ENCODE results near the gene CANT1.
A peak's percentile ranks its signal among the peaks of the same experiment; 100 is the strongest.

CANT1 gene

DNA sequence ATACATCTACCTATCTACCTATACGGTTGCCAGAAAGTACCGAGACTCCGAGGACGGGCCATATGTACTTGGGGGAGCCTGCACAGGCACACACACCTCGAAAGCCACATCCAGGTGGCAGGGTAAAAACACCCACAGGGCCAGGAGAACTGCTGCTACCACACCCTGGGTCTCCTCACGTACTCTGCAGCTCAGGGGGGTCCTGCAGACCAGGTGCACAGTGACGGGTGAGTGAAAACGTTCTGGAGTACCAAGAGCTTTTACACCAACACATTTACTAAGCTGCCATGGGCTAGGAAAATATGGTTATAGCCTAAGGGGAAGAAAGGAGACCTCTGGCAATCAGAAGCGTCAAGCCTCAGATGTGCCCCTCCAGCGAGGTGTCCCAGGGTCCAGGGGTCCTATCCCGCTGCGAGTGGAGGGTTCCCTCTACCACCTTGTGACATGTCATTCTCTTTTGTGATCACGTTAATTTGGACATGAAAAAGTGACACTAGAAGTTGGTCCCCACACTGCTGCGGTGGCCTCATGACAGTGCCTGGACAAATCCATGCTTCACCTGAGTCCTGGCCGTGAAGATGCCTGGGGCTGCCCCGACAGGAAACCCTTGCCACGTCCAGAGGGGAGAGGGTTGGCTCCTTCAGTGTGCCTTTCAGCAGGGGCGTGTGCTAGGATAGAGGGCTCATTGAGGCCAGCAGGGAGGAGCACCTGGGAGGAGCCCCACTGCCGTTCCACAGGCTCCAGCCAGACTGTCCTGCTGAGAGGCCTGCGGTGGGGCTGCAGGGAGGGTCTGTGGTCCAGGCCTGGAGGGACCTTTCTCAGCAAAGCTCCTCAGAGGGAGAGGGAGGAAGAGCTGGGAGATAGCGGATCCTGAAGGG lies 1.8 kb downstream of the CANT1 start:
- no peak for DNase-seq (ENCODE audit: low spot score)

DNA sequence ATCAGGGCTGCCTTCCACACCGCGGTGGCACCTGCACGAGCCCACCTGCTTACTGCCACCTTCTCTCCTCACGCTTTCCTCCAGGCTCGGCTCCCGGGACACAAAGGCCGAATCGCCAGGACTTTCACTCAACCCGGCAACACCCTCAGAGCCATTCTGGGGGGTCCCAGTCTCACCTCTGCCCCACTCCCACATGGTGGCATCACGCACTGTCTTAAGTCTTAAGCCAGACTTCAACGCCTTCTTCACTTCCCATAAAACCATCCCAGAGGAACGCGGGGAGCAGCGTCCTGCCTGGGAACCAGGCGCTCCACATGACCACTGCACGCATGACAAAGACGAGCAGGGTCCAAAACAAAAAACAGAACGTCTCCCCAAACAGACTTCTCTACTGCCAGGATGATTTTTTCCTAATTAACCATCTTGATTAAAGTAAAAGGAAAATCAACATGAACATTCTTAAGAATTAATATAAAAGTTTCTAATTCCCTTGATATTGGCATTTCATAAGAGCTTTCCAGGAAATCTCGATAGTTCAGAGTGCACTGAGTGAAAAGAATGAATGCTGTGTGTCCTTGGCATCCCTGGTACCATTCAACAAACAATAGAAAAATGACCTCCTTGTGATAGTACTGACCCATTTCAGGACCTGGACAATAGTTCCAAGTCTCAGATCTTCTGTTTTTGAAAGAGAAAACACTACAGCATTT lies 2.6 kb downstream of the CANT1 start:
- no peak for DNase-seq (ENCODE audit: low spot score)

DNA sequence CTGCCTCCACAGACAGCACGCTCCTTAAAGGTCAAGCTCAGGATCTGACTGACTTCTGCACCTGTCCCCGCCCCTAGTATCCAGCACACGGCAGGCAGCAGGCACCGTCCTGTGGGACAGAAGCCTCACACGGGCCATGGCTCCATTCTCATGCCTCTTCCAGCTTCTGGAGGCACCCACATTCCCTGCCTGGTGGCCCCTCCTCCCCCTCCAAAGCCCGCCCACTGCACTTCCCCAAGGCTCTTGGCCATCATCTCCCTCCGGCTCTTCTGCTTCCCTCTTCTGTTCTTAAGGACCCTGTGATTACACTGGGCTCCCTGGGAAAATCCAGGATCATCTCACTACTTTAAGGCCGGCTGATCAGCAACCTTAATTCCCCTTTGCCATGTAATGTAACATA lies 3.5 kb downstream of the CANT1 start:
- no peak for DNase-seq (ENCODE audit: low spot score)

DNA sequence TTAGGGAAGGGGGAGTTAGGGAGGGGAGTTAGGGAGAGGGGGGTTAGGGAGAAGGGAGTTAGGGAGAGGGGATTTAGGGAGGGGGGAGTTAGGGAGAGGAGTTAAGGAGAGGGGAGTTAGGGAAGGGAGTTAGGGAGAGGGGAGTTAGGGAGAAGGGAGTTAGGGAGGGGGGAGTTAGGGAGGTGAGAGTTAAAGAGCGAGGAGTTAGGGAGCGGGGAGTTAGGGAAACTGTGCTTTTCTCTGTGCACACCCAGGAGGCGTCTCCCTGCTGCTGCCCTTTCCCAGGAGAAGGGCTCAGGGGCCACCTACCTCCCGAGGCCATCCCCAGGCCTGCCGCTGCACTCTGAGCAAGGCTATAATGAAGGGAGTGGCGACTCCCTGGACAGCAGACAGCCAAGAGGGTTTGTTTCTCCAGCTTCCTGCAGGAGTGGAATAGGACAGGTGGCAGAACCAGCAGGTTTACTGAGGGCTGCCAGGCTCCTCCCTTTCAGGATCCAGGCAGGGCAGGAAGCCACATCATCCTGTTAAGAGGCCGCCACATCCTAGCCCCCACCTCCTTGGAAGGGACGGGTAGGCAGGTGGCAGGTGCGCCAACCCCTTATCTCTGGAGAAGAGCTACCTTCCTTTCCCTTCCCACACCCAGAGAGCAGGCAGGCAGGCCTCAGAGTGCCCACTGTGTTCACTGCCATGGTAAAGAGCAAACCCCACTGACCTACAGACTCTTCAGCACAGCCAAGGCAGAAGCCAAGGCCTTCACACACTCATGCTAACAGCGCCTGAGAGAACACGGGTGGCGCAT lies 4.3 kb downstream of the CANT1 start:
- no peak for DNase-seq (ENCODE audit: low spot score)

DNA sequence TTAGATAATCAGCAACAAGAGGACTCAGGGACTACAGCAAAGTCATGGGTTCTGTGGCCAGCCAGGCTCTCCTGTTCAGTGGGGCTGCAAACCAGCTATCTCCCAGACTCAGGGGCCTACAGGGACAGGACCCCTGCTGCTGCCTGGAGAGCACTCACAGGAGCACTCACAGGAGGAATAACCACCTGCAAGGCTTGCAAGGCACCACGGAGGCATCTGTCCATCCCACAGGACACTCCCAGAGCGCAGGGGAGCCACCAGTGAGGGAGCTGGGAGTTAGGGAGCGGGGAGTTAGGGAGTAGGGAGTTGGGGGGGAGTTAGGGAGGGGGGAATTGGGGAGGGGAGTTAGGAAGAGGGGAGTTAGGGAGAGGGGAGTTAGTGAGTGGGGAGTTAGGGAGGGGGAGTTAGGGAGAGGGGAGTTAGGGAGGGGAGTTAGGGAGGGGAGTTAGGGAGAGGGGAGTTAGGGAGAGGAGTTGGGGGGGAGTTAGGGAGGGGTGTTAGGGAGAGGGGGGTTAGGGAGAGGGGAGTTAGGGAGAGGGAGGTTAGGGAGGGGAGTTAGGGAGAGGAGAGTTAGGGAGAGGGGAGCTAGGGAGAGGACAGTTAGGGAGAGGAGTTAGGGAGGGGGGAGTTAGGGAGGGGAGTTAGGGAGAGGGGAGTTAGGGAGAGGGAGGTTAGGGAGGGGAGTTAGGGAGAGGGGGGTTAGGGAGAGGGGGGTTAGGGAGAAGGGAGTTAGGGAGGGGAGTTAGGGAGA lies 5.7 kb downstream of the CANT1 start:
- peak; percentile 0 for DNase-seq (ENCODE audit: low spot score)

DNA sequence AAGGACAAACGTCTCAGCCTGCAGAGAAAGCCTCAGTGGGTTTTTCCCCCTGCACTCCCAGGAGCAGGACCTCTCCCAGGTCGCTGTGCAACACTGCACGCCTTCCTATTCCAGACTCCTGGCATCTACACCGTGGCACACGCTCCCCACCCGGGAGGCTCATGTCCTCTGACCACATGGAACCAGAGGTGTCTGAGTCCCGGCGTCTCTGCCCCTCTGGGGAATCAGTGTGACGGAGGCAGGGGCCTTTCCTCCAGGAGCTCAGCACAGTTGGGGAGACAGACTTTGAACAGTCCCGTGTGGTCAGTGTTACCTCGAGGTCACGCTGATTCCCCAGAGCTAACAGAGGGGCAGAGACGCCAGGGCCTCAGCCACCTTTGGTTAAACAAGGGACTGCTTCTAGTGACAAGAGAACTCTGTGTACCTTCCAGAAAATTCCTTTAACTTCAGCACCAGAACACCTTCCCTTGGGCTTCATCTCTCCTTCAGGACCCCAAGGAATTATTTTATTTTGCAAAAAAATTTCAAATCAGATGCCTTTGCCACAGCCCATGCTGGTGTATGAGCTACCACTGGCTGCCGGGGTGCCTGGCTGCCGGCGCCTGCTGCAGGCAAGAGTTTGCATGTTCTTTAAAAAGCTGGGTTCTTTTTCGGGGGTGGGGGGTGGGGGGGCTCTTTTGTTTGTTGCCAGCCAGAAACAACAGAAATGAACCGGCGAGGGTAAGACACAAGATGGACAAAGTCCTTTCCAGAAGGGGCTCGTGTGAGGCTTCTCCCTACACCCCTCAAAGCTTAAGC lies 6.6 kb downstream of the CANT1 start:
- no peak for DNase-seq (ENCODE audit: low spot score)

DNA sequence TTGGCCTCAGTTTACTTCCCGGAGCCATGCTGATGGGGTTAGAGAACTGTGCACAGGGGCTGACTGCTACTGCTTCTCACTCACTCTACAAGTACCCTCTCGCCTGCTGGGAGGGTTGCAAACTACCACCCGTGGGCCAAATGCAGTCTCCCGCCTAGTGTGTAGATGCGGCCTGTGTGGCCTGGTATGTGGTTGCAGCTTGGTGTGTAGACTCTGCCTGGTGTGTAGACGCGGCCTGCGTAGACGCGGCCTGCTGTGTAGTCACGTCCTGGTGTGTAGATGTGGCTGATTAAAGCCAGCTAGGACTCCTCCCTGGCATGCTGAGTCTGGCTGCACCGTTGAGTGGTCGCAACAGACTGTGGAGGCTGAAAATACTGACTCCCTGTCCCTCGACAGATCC lies 7.3 kb downstream of the CANT1 start:
- DNase-seq (ENCODE audit: low spot score): no peak

DNA sequence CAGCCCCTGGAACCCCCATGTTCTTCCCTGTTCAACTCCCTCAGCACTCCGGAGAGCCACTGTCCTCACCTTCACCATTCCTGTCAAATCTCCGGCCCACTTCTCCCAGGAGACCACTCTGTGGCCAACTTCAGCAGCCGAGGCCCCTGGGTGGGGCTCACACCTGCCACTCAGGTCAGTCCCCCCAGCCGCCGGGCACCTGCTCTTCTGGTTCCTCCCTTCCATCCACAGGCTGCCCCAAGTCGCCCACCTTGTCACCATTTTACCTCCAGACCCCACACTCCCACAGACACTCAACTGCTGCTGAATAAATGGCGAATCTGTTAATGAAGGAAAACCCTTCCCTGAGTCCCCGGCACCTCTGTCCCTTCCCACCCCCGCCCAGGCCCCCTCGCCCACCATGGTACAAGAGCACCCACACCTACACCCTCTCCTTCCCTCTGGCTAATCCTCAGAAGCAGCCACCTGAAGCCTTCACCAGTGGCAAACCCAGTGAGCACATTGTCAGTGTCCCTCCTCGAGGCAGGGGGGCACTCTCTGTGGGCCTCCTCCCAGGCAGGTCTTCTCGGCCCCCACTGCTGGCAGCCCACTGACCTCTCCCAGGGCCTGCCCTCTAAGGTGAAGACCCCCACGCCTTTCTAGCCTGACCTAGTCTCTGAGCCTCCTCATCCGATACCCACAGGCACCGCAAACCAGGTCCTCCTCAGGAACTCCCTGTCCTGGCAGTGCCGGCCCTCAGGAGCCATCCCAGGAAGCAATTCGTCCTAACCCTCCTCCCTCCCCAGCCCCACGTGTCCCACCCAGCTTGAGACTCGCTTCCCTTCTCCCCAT lies 8.2 kb downstream of the CANT1 start:
- peak; percentile 2 for DNase-seq (ENCODE audit: low spot score)

DNA sequence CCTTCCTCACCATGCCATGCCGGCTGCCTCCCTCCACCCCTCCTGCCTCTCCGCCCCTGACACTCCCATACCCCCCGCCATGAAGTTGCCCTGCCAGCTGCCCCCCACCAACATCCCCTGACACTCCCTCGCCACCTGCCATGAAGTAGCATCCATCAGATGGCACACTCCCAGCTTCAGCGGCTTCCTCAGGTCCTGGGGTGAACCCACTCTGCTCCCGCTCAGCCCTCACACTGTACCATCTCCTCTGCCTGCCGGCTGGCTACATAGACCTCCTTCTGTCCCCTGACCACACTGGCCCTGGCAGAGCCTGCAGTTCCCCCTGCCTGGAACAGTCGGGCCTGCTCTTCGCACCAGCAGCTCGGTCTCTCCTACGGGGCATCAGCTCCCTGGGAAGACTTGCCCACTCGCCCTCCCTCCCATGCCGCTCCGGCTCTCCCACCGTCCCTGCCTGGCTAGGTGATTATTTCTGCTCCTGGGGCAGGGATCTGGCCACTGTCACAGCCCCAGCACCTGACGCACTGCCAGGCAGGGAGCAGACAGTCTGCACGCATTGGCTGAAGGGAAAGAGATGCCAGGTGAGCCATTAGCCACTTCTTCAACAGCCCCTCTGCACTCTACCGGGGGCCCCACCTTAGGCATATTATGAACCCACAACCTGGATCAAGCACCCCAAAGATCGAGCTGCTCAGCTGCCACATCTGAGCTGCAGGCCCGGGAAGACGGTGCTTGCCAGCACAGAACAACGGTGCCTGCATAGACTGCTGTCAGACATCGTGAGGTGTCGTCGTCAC lies 9.0 kb downstream of the CANT1 start:
- peak; percentile 1 for DNase-seq (ENCODE audit: low spot score)

DNA sequence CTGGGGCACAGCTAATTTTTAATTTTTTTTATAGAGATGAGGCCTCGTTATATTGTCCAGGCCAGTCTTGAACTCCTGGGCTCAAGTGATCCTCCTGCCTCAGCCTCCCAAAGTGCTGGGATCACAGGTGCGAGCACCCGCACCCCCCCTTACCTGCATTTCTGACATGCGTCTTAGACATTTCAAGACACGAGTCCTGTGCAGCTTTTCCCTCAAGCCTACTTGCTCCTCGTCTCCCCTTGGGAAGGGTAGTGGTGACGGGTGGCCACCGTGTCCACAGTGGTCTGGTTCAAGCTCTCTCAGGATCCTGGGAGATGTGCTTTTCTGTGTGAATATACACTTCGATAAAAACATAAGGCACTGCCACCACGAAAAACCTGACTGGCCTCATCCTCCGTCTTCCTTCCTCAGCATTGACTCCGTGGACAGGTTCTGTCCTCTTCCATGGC lies 9.6 kb downstream of the CANT1 start:
- no peak for DNase-seq (ENCODE audit: low spot score)

DNA sequence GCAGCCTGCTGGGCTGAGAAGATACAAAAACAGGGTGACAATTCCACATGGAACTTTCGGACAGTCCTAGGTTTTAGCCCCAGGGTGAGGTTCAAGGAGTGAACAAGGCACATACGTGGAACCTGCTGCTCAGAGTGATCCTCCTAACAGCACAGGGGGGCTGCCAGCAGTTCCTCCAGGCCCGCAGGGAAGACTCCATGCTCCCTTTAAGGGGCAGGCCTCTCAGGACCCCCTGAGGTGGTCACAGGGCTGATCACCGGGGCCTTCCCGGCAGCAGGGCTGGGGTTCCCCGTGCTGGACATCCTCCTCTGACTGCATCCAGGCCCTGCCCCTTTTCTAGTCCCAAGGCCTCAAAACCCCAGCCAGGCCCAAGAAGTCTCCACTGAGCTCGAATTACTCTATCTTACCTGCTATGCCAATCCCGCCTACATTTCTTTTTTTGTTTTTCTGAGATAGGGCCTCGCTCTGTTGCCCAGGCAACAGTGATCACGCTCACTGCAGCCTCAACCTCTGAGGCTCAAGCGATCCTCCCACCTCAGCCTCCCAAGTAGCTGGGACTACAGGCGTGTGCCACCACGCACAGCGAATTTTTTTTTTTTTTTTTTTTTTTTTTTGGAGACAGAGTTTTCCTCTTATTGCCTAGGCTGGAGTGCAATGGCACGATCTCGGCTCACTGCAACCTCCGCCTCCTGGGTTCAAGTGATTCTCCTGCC lies 10.4 kb downstream of the CANT1 start:
- DNase-seq (ENCODE audit: low spot score): peak; percentile 1

DNA sequence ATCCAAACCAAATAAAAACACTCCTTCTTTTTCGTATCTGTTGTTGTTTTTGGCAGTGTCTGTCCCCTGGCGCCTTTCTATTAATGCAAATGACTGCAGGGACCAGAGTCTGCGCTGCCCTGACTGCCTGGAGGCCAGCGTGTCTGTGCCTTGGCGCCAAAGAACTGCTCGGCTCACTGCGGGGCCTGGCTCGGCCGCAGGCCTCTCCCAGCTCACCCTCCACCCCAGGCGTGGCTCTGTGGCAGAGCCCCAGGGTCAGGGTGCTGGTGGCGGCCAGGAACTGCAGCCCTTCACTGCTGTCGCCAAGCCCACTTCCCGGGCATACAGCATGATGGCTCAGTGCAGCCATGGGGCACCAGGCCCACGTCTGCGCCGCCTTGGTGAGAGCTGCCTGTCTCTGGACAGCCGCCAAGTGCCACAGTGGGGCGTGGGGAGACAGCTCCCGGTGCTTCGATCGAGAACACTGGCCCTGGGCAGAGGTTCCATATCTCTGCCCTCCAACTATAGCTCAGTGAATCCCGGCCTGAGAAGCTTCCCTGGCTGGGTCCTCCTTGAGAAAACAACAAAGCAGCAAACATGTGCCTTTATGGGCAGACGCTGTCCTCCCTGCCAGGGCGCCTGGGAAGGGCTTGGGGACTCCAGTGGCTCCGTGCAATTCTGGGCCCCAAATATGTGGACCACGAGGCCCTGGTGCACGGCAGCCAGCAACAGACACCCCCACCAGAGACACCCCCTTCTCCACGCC lies 11.1 kb downstream of the CANT1 start:
- DNase-seq (ENCODE audit: low spot score): peak; percentile 1

DNA sequence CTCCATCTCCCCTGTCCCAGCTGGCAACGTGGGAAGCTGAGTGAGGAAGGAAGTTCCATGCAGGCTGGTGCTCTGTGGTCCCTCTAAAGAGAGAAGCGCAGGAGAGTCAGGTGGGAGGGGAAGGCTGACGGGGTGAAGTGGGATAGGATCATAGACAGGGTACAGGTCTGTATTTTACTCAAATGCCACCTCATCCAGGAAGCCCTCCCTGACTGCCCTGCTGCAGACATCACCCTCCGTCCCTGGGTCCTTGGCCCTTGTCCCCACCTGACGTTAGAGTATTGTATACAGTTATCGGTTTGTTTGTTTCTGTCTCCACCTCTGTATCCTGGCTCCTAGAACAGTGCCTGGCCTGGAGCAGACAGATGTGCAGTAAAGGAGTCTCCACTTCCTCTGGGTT lies 11.7 kb downstream of the CANT1 start:
- DNase-seq (ENCODE audit: low spot score): peak; percentile 1

DNA sequence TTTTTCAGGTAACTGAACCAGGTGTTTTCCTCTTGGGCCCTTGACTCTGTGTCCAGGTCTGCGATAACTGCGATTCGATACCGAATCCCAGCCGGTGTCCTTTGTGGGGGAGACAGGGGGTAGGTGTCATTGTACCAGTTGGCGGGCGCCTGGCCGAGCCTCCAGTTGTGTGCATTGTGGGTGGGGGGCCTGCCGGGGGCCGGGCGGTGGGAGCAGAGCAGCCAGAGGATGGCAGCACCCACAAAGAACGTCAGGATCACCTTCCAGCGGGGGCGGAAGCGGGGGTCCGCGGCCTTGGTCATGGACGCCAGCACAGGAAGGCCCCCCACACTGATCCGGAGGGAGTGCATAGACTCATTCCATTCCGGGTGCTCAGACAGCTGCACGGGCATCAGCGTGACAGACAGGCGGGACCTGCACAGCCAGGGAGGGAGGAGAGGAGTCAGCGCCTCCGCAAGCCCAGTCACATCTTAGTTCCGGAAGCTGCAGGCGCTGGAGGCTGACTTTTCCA lies 12.3 kb downstream of the CANT1 start:
- DNase-seq (ENCODE audit: low spot score): peak; percentile 0

DNA sequence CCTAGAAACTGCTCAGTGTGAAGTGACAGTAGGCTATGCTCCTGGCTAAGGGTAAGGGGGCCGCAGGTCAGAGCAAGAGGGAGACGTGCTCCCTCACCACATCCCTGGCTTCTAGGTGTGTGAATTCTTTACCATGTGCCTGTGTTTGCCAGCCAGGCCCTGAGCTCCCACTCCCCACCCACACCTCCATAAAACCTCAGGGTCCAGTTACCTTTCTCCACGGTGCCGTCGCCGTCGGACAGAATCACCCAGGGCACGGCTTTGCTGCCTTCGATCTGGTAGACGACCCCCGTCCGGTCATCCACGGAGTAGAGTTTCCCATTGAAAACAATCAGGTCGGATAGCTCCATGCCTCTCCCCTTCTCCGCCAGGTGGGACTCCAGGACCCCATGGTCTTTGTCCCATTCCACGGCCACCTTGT lies 12.8 kb downstream of the CANT1 start:
- DNase-seq (ENCODE audit: low spot score): peak; percentile 1

DNA sequence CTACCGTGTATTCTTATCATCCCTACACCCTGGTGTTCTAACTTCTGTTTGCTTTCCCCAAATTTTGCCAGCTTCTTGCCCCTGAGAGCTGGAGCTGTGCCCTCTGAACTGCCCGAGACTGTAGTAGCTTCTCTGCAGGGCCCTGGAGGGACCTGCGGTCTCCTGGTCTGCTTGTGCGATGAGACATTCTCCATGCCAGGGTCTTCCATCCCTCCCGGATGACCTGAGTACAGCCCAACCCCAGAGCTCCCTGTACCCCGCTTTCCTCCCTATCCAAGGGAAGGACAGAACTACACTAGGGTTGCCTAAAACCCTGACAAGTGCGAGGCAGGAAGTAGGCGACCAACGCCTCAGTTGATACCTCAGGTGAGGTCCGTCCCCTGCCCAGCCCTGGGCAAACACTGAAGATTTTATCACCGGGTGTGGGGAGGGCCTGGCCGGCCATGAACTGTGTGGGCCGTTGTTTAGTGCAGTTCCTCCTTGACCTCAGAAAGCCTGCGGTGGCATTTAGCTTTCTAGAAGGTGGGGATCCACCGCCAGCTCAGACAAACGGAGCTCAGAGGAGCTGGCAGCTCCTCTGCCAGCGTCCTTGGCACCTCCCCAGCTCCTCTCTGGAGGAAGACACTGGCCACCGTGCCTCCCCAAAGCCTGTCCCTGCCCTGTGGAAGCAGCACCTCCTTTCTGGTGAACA lies 13.7 kb downstream of the CANT1 start:
- peak; percentile 1 for DNase-seq (ENCODE audit: low spot score)

Data from germinal center (tissue), 1 donor.